Endothelial cell of umbilical vein (primary cell): ENCODE data around the gene ARHGEF19. TPM values are rescaled to one million over a fixed set of nuclear protein-coding genes. Genes with fewer than 3 reads are reported as not detected.

ENCODE experiments used
- BruUV-seq: library from RNA; stranded (reverse); fragments of 400-500 nt; replicated peaks from 2 replicates; lab custom pipeline; 2021; lab: Mats Ljungman, UMichigan
- CTCF ChIA-PET: fragments of 300-600, 350-600 bp; sonication (Branson Sonifier 250); formaldehyde crosslinking; loops from one replicate; lab custom pipeline; 2021; ENCODE audit warnings: antibody characterized with exemption, inconsistent platforms; lab: Charles Lee
- POLR2A ChIA-PET: fragments of 300-600, 350-600 bp; sonication (Branson Sonifier 250); formaldehyde crosslinking; loops from one replicate; lab custom pipeline; 2021; ENCODE audit warnings: antibody characterized with exemption, inconsistent platforms; lab: Charles Lee
- DNase-seq: peaks from one replicate; pipeline ENCODE4 v3.0.0-alpha.2; 2011; ENCODE audit warnings: low read depth, low spot score
- FAIRE-seq: peaks from 2 replicates; lab custom pipeline; 2011; peaks lifted over from hg19 to GRCh38; lab: Jason Lieb, UNC
- H2AFZ ChIP-seq: 2 replicates; pipeline ENCODE4 v1.6.0; 2012; ENCODE audit warnings: low read depth, low read length, control low read depth, inconsistent platforms
- H3K27ac ChIP-seq: 2 replicates; pipeline ENCODE4 v1.5.1; 2011; ENCODE audit warnings: low read depth, mild to moderate bottlenecking, control low read depth, low read length, moderate library complexity; ENCODE audit not compliant: insufficient read depth
- H3K27me3 ChIP-seq, 2 experiments: 2 replicates each; pipeline versions ENCODE4 v1.6.0 to v1.6.1; 2011; ENCODE audit warnings: low read length in 2 of 2, mixed read lengths in 1 of 2; ENCODE audit not compliant: control insufficient read depth in 2 of 2, insufficient read depth in 2 of 2
- H3K36me3 ChIP-seq, 2 experiments: 2 replicates in 1 of 2; 3 replicates in 1 of 2; pipeline ENCODE4 v1.5.1; 2011; ENCODE audit warnings: low read length in 2 of 2, mild to moderate bottlenecking in 1 of 2, moderate library complexity in 1 of 2; ENCODE audit not compliant: control insufficient read depth in 2 of 2, insufficient read depth in 2 of 2; ENCODE audit errors: extremely low read depth in 1 of 2
- H3K4me1 ChIP-seq: 3 replicates; pipeline ENCODE4 v1.5.1; 2011; ENCODE audit warnings: mild to moderate bottlenecking, low read length; ENCODE audit not compliant: control insufficient read depth, insufficient read depth; ENCODE audit errors: extremely low read depth
- H3K4me2 ChIP-seq: 2 replicates; pipeline ENCODE4 v1.6.1; 2011; ENCODE audit warnings: low read length, control low read depth, mixed read lengths; ENCODE audit not compliant: insufficient read depth
- H3K4me3 ChIP-seq, 3 experiments: fragments of 200-600 bp in 1 of 3; sonication (generic), shearing (Covaris generic) in 1 of 3; replicated peaks in 1 of 3; 2 replicates each; pipeline ENCODE4 v1.5.1; 2011 to 2016; ENCODE audit warnings: control low read depth in 3 of 3, low read length in 3 of 3, mild to moderate bottlenecking in 2 of 3, inconsistent platforms in 1 of 3, low read depth in 1 of 3, moderate library complexity in 1 of 3; ENCODE audit not compliant: insufficient read depth in 1 of 3
- H3K79me2 ChIP-seq: 2 replicates; pipeline ENCODE4 v1.6.0; 2012; ENCODE audit warnings: low read length, inconsistent platforms; ENCODE audit not compliant: control insufficient read depth, insufficient read depth
- H3K9ac ChIP-seq: replicated peaks from 2 replicates; pipeline ENCODE3; 2011; ENCODE audit warnings: low read length, control low read depth; ENCODE audit not compliant: insufficient read depth; ENCODE audit errors: extremely low read depth
- H3K9me1 ChIP-seq: replicated peaks from 3 replicates; pipeline ENCODE4 v1.6.0; 2011; ENCODE audit warnings: mild to moderate bottlenecking, low read length; ENCODE audit not compliant: control insufficient read depth, insufficient read depth; ENCODE audit errors: extremely low read depth
- H3K9me3 ChIP-seq: replicated peaks from 2 replicates; pipeline ENCODE4 v1.5.1; 2012; ENCODE audit warnings: low read length, inconsistent platforms; ENCODE audit not compliant: control insufficient read depth, insufficient read depth
- H4K20me1 ChIP-seq: replicated peaks from 2 replicates; pipeline ENCODE3; 2011; ENCODE audit warnings: mild to moderate bottlenecking, low read length; ENCODE audit not compliant: control insufficient read depth, insufficient read depth; ENCODE audit errors: extremely low read depth
- CTCF ChIP-seq, 2 donors: IDR thresholded peaks; 1 replicate in 1 of 2; 2 replicates in 1 of 2; pipeline ENCODE4 v1.5.1; 2011; ENCODE audit warnings: low read length in 2 of 2, mild to moderate bottlenecking in 2 of 2, moderate library complexity in 2 of 2, control low read depth in 1 of 2, inconsistent platforms in 1 of 2, low read depth in 1 of 2; ENCODE audit not compliant: insufficient read depth in 1 of 2; ENCODE audit errors: extremely low read depth in 1 of 2
- EZH2 ChIP-seq: IDR thresholded peaks from 2 replicates; pipeline ENCODE4 v1.6.1; 2012; ENCODE audit warnings: borderline replicate concordance, low read depth, mild to moderate bottlenecking, moderate library complexity, low read length, inconsistent platforms; ENCODE audit not compliant: severe bottlenecking
- FOS ChIP-seq: IDR thresholded peaks from 2 replicates; pipeline ENCODE4 v1.6.1; 2011; ENCODE audit warnings: mild to moderate bottlenecking, low read length, moderate library complexity, borderline replicate concordance; ENCODE audit not compliant: insufficient read depth
- GATA2 ChIP-seq: IDR thresholded peaks from 2 replicates; pipeline ENCODE4 v1.7.0; 2011; ENCODE audit warnings: low read depth, mild to moderate bottlenecking, moderate library complexity, mixed read lengths, low read length; ENCODE audit not compliant: insufficient read length, insufficient read depth
- JUN ChIP-seq: IDR thresholded peaks from 2 replicates; pipeline ENCODE4 v1.6.1; 2011; ENCODE audit warnings: borderline replicate concordance, low read depth; ENCODE audit not compliant: insufficient read length, insufficient read depth
- MAX ChIP-seq: IDR thresholded peaks from 2 replicates; pipeline ENCODE4 v1.6.1; 2011; ENCODE audit not compliant: insufficient read depth, insufficient read length
- MYC ChIP-seq: IDR thresholded peaks from one replicate; pipeline ENCODE4 v1.6.1; 2011; ENCODE audit warnings: mild to moderate bottlenecking, low read depth, low read length
- POLR2A ChIP-seq: IDR thresholded peaks from 2 replicates; pipeline ENCODE4 v1.6.1; 2012; ENCODE audit warnings: low read depth, mild to moderate bottlenecking, control low read depth, low read length
- POLR2AphosphoS5 ChIP-seq: IDR thresholded peaks from 2 replicates; pipeline ENCODE4 v1.6.1; 2012; ENCODE audit warnings: low read depth, mild to moderate bottlenecking, control low read depth, low read length, moderate library complexity; ENCODE audit not compliant: insufficient read depth
- dilution Hi-C: fragments of 300-500 bp; cut with MboI; formaldehyde crosslinking; loops from one replicate; pipeline ENCODE4 v1.15.0; 2019; ENCODE audit warnings: low sequenced_read_pairs; ENCODE audit not compliant: extremely low pct_ligation_motif_present
- intact Hi-C: fragments of 100-400 bp; cut with micrococcal nuclease; formaldehyde crosslinking; loops from one replicate; pipeline ENCODE4 v1.10.0; 2022
- polyA plus RNA-seq, 4 experiments: library from polyadenylated mRNA; depleted of rRNA in 3 of 4; stranded (reverse) in 3 of 4; unstranded in 1 of 4; fragments of >200 nt; gene quantifications; 2 replicates each; pipeline versions ENCODE4 v1.2.1 to v1.2.3, GENCODE V29; 2011 to 2012; ENCODE audit warnings: missing spikeins in 1 of 4
- total RNA-seq: library from RNA; stranded (reverse); gene quantifications from 2 replicates; pipeline ENCODE4 v1.2.3, GENCODE V29; 2021

ARHGEF19 gene
- total and polyA plus RNA-seq, 2 donors (not counting 3 experiments of a cell fraction or from before 2014, with no cell fraction given): 6.2 to 8.0 TPM

- intact Hi-C loops: no loop called here
- peaks cover 12 to 20% of the 10 kb centered on the region in 2 experiments for H3K36me3 ChIP-seq
- no TSS peak for BruUV-seq
These were observed 41.9 kb upstream of the ARHGEF19 start for GRCh38 chr1:16254263-16254928.

More at GRCh38 chr1:16254263-16254928, 41.9 kb upstream of the ARHGEF19 start:
- Histone ChIP-seq H3K79me2 (no peaks in the 10 kb centered on the region), H2AFZ (no peak overlapping the region), H3K4me2 (no peak overlapping the region), H3K27ac (no peak overlapping the region), H3K9ac (no peak overlapping the region), H3K9me3 (no peaks in the 10 kb centered on the region), H3K4me1 (peaks cover 8% of the 10 kb centered on the region), H3K27me3 (no peaks in the 10 kb centered on the region), H4K20me1 (no peaks in the 10 kb centered on the region), H3K4me3 (no peak overlapping the region), H3K9me1 (no peaks in the 10 kb centered on the region)
- dilution Hi-C loops: no loop called here
- FAIRE-seq (peak; percentile 24), DNase-seq (no peak)
- TF ChIP-seq CTCF (IDR thresholded peaks at IDR 0.05; ENCODE audit: extremely low read depth in 1 of 2, insufficient read depth in 1 of 2, low read depth in 1 of 2, low read length in 2 of 2) (no peak), EZH2 (no peak), JUN (no peak), MYC (no peak), POLR2AphosphoS5 (no peak), GATA2 (no peak), FOS (no peak), MAX (no peak), POLR2A (no peak)
- POLR2A ChIA-PET: no interaction called here
- CTCF ChIA-PET: interaction anchor here (0.7 to 2.6 kb wide), 2 partner anchors 12 to 109 kb away, joined by 3 to 5 read pairs; no protein-coding TSS in a partner anchor
